Measurements from ENCODE around the gene SLC41A3.

DNA sequence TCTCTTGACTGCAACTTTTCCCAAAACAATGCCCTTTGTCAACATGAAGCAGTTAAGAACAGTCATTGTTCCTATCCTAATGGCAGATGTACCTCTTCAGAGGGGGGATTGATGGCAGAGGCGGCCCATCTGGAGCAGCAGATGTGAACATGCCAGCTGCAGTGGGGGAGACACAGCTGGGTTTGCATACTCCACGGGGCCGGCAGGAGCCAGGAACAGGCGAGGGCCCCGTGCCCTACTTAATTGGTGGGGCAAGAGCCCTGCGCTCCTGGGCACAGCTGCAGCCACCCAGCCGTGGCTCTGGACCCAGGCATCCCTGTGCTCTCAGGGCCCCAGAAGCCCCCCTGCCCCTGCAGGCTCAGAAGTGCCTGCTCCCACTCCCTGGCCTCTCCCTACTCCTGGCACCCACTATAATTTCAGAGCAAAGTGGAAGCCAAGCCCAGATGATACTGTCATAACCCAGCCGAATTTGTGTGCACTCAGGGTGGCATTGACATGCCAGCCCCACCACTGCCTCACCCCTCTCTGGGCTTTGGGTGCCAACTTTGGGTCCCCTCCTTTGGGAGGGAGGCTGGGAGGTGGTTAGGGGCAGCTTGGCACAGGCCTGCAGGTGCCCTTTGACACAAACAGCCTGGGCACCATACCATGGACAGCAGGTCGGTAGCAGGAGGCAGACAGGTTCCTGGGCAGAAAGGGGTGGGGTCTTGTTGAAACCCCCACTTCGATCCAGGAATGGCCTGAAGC is 80.3 kb downstream of the SLC41A3 start:
- TF ChIP-seq, protein P1, sequence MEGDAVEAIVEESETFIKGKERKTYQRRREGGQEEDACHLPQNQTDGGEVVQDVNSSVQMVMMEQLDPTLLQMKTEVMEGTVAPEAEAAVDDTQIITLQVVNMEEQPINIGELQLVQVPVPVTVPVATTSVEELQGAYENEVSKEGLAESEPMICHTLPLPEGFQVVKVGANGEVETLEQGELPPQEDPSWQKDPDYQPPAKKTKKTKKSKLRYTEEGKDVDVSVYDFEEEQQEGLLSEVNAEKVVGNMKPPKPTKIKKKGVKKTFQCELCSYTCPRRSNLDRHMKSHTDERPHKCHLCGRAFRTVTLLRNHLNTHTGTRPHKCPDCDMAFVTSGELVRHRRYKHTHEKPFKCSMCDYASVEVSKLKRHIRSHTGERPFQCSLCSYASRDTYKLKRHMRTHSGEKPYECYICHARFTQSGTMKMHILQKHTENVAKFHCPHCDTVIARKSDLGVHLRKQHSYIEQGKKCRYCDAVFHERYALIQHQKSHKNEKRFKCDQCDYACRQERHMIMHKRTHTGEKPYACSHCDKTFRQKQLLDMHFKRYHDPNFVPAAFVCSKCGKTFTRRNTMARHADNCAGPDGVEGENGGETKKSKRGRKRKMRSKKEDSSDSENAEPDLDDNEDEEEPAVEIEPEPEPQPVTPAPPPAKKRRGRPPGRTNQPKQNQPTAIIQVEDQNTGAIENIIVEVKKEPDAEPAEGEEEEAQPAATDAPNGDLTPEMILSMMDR (conservative IDR thresholded peaks at IDR 0.05), result no peak
- no peak for TF ChIP-seq ZFX (IDR thresholded peaks at IDR 0.05)

All from C4-2B (cell line).